H9 (cell line): ENCODE data around the gene ZNF783. TPM values are rescaled to one million over a fixed set of nuclear protein-coding genes. Genes with fewer than 3 reads are reported as not detected.

Source experiments
- DNase-seq: peaks from one replicate; pipeline ENCODE4 v3.0.0-alpha.2; 2017
- H2AFZ ChIP-seq: one replicate; pipeline ENCODE4 v1.6.1; 2013; ENCODE audit warnings: mild to moderate bottlenecking, low read length, control low read depth, moderate library complexity
- H2AK5ac ChIP-seq: 2 replicates; pipeline ENCODE4 v1.6.1; 2013; ENCODE audit warnings: low read length, control low read depth, mixed read lengths; ENCODE audit not compliant: insufficient read length
- H2BK120ac ChIP-seq: one replicate; pipeline ENCODE4 v1.6.1; 2013; ENCODE audit warnings: low read depth, mild to moderate bottlenecking, low read length, control low read depth, inconsistent platforms; ENCODE audit not compliant: poor library complexity, severe bottlenecking
- H2BK12ac ChIP-seq: 2 replicates; pipeline ENCODE4 v1.6.1; 2013; ENCODE audit warnings: low read length, control low read depth, mixed read lengths, low read depth; ENCODE audit not compliant: insufficient read length
- H2BK15ac ChIP-seq: 2 replicates; pipeline ENCODE4 v1.6.1; 2013; ENCODE audit warnings: low read depth, low read length, control low read depth
- H2BK20ac ChIP-seq: one replicate; pipeline ENCODE4 v1.6.1; 2013; ENCODE audit warnings: low read depth, mild to moderate bottlenecking, low read length, control low read depth, inconsistent platforms; ENCODE audit not compliant: poor library complexity, severe bottlenecking
- H2BK5ac ChIP-seq: 2 replicates; pipeline ENCODE4 v1.6.1; 2013; ENCODE audit warnings: low read length, control low read depth, mixed read lengths; ENCODE audit not compliant: insufficient read length
- H3K14ac ChIP-seq: 2 replicates; pipeline ENCODE4 v1.6.1; 2013; ENCODE audit warnings: low read length, control low read depth; ENCODE audit not compliant: insufficient read depth
- H3K18ac ChIP-seq: 2 replicates; pipeline ENCODE4 v1.6.1; 2013; ENCODE audit warnings: low read depth, mild to moderate bottlenecking, mixed read lengths, low read length, control low read depth; ENCODE audit not compliant: insufficient read length
- H3K23ac ChIP-seq: 2 replicates; pipeline ENCODE4 v1.6.1; 2013; ENCODE audit warnings: low read length, control low read depth, mixed read lengths, low read depth; ENCODE audit not compliant: insufficient read length
- H3K23me2 ChIP-seq: 2 replicates; pipeline ENCODE4 v1.6.1; 2013; ENCODE audit warnings: low read depth, mild to moderate bottlenecking, mixed read lengths, low read length, control low read depth; ENCODE audit not compliant: insufficient read length, poor library complexity, severe bottlenecking
- H3K27ac ChIP-seq: 2 replicates; pipeline ENCODE4 v1.5.1; 2013; ENCODE audit warnings: low read length, control low read depth, mixed read lengths, low read depth; ENCODE audit not compliant: insufficient read length
- H3K27me3 ChIP-seq: 2 replicates; pipeline ENCODE4 v1.6.1; 2013; ENCODE audit warnings: low read length, control low read depth, inconsistent platforms; ENCODE audit not compliant: insufficient read depth
- H3K4ac ChIP-seq: 2 replicates; pipeline ENCODE4 v1.6.1; 2013; ENCODE audit warnings: low read depth, mild to moderate bottlenecking, control low read depth, inconsistent platforms, low read length, moderate library complexity
- H3K4me1 ChIP-seq: 2 replicates; pipeline ENCODE4 v1.6.1; 2013; ENCODE audit warnings: low read length, control low read depth, inconsistent platforms; ENCODE audit not compliant: insufficient read depth
- H3K4me2 ChIP-seq: 2 replicates; pipeline ENCODE4 v1.6.1; 2013; ENCODE audit warnings: low read length, control low read depth, mixed read lengths; ENCODE audit not compliant: insufficient read length, insufficient read depth
- H3K56ac ChIP-seq: 2 replicates; pipeline ENCODE4 v1.6.1; 2013; ENCODE audit warnings: low read depth, mild to moderate bottlenecking, mixed read lengths, low read length, control low read depth; ENCODE audit not compliant: insufficient read length
- H3K79me1 ChIP-seq: 2 replicates; pipeline ENCODE4 v1.6.1; 2013; ENCODE audit warnings: low read depth, mild to moderate bottlenecking, moderate library complexity, low read length, control low read depth, inconsistent platforms; ENCODE audit not compliant: insufficient read depth, poor library complexity, severe bottlenecking
- H3K79me2 ChIP-seq: 2 replicates; pipeline ENCODE4 v1.6.1; 2013; ENCODE audit warnings: low read length, control low read depth, inconsistent platforms; ENCODE audit not compliant: insufficient read depth
- H3K9ac ChIP-seq: 2 replicates; pipeline ENCODE4 v1.6.1; 2013; ENCODE audit warnings: low read length, control low read depth, mixed read lengths; ENCODE audit not compliant: insufficient read length; ENCODE audit errors: extremely low read depth
- H3K9me3 ChIP-seq: one replicate; pipeline ENCODE4 v1.6.1; 2013; ENCODE audit warnings: low read depth, low read length, inconsistent platforms; ENCODE audit not compliant: control insufficient read depth
- H3T11ph ChIP-seq: one replicate; pipeline ENCODE4 v1.6.1; 2013; ENCODE audit warnings: mild to moderate bottlenecking, low read length, control low read depth, inconsistent platforms
- H4K20me1 ChIP-seq: one replicate; pipeline ENCODE4 v1.6.1; 2013; ENCODE audit not compliant: control insufficient read depth, insufficient read length, insufficient read depth
- H4K5ac ChIP-seq: 2 replicates; pipeline ENCODE4 v1.6.1; 2013; ENCODE audit warnings: low read depth, mild to moderate bottlenecking, mixed read lengths, low read length, control low read depth; ENCODE audit not compliant: insufficient read length
- H4K8ac ChIP-seq: replicated peaks from 2 replicates; pipeline ENCODE4 v1.6.1; 2013; ENCODE audit warnings: low read length, control low read depth, mixed read lengths, low read depth; ENCODE audit not compliant: insufficient read length
- H4K91ac ChIP-seq: 2 replicates; pipeline ENCODE4 v1.6.1; 2013; ENCODE audit warnings: low read depth, mild to moderate bottlenecking, moderate library complexity, mixed read lengths, low read length, control low read depth; ENCODE audit not compliant: insufficient read length
- H3K27ac Mint-ChIP-seq, 3 experiments: 2 replicates in 2 of 3; 3 replicates in 1 of 3; pipeline ENCODE4 v1.8.0; 2020 to 2021; ENCODE audit warnings: mixed read lengths in 3 of 3, mild to moderate bottlenecking in 1 of 3, moderate library complexity in 1 of 3
- H3K27me3 Mint-ChIP-seq: 2 replicates; pipeline ENCODE4 v1.8.0; 2021; ENCODE audit warnings: low read depth, mild to moderate bottlenecking, moderate library complexity, mixed read lengths
- H3K36me3 Mint-ChIP-seq, 3 experiments: 2 replicates in 2 of 3; 3 replicates in 1 of 3; pipeline ENCODE4 v1.8.0; 2020 to 2021; ENCODE audit warnings: low read depth in 3 of 3, mixed read lengths in 3 of 3; ENCODE audit not compliant: insufficient read depth in 1 of 3
- H3K4me1 Mint-ChIP-seq, 2 experiments: 2 replicates each; pipeline ENCODE4 v1.8.0; 2020; ENCODE audit warnings: mixed read lengths in 2 of 2
- H3K4me3 Mint-ChIP-seq, 2 experiments: 2 replicates in 1 of 2; 3 replicates in 1 of 2; pipeline ENCODE4 v1.8.0; 2020 to 2021; ENCODE audit warnings: mild to moderate bottlenecking in 2 of 2, mixed read lengths in 2 of 2, moderate library complexity in 1 of 2
- H3K9me3 Mint-ChIP-seq, 2 experiments: 2 replicates in 1 of 2; 3 replicates in 1 of 2; pipeline ENCODE4 v1.8.0; 2020; ENCODE audit warnings: mild to moderate bottlenecking in 2 of 2, mixed read lengths in 2 of 2, moderate library complexity in 1 of 2
- WGBS: extraction: QIAGEN DNeasy Blood & Tissue Kit; methylation state at CpG from one replicate; pipeline ENCODE4 v1.1.7; 2013; ENCODE audit warnings: missing lambda C conversion rate, low lambda C conversion rate, mixed read lengths; ENCODE audit not compliant: insufficient read length; ENCODE audit errors: extremely low coverage; 5-methylcytosine and 5-hydroxymethylcytosine counted together
- total RNA-seq: library from RNA; stranded (reverse); gene quantifications from 2 replicates; pipeline ENCODE4 v1.2.1, GENCODE V29; 2021
- TF ChIP-seq, protein P1 (sequence below): fragments of 200-600 bp; sonication (generic); conservative IDR thresholded peaks from 3 replicates; pipeline ENCODE4 v1.8.0; 2021; ENCODE audit warnings: antibody characterized with exemption, mild to moderate bottlenecking

The ZNF783 gene
- total RNA-seq, 1 experiment from 2014 or later: 13.6 TPM

DNA sequence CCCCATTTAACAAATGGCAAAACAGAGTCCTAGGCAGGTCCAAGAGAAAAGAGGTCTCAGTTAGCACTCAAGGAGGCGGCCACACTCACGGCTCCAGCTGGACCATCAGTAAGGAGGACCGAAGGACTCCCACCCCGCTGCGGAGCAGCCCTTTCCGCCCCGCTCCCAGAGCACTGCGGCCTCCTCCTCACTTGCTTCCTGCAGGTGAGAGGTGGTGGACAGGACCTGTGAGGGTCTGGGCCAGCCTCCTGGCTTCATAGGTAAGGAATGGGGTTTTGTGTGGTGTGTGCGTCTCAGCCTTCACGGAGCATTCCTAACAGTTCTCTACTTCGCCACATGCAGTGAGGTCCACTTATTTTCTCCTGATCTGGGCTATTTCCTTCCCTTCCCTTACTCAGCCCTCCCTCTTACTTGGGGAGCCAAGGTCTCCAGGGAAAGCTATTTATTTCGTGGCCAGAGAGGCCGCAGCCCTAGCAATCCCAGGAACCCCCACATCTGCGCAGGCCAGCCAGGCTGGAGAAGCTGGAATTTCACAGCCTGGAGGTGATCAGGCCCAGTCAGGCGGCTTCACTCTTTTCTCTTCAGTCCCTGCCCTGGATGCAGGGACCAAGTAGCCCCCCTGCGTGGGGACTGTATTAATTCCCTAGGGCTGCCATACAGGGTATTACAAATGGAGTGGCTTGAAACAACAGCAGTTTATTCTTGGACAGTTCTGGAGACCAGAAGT, 45.9 kb downstream of the ZNF783 start:
- no peaks in the 10 kb centered on the region for H3K36me3 Mint-ChIP-seq
- H3K27me3 Mint-ChIP-seq: no peaks in the 10 kb centered on the region; the same call in none of the 2 replicates
- Histone ChIP-seq H3K23me2 (no peaks in the 10 kb centered on the region), H3K4me2 (no peak overlapping the region), H3K27ac (no peak overlapping the region), H3K14ac (no peak overlapping the region), H2BK15ac (no peak overlapping the region; the same call in 1 of the 2 replicates), H3K23ac (no peak overlapping the region), H2AK5ac (no peak overlapping the region), H3K4ac (no peak overlapping the region), H4K5ac (no peak overlapping the region), H3T11ph (no peak overlapping the region), H3K4me1 (no peaks in the 10 kb centered on the region), H4K20me1 (no peaks in the 10 kb centered on the region), H3K56ac (no peak overlapping the region), H3K9me3 (no peaks in the 10 kb centered on the region), H3K79me2 (no peaks in the 10 kb centered on the region), H3K9ac (no peak overlapping the region), H3K79me1 (no peaks in the 10 kb centered on the region), H4K91ac (no peak overlapping the region), H3K18ac (peak overlapping the region; percentile 6), H3K27me3 (no peaks in the 10 kb centered on the region), H2BK5ac (no peak overlapping the region), H2BK120ac (no peak overlapping the region), H4K8ac (no peak overlapping the region), H2BK20ac (no peak overlapping the region), H2BK12ac (no peak overlapping the region), H2AFZ (no peak overlapping the region)
- H3K27ac Mint-ChIP-seq: no peak overlapping the region
- no peaks in the 10 kb centered on the region; a peak in 1 of 4 replicates for H3K4me1 Mint-ChIP-seq
- no peak for DNase-seq
- no peak overlapping the region for H3K4me3 Mint-ChIP-seq
- peaks cover 0 to 3% of the 10 kb centered on the region in 2 experiments; a peak in 1 of 5 replicates for H3K9me3 Mint-ChIP-seq
- whole genome bisulfite sequencing: no CpG with 5 or more reads among the region's 16 CpGs
- TF ChIP-seq, protein P1, sequence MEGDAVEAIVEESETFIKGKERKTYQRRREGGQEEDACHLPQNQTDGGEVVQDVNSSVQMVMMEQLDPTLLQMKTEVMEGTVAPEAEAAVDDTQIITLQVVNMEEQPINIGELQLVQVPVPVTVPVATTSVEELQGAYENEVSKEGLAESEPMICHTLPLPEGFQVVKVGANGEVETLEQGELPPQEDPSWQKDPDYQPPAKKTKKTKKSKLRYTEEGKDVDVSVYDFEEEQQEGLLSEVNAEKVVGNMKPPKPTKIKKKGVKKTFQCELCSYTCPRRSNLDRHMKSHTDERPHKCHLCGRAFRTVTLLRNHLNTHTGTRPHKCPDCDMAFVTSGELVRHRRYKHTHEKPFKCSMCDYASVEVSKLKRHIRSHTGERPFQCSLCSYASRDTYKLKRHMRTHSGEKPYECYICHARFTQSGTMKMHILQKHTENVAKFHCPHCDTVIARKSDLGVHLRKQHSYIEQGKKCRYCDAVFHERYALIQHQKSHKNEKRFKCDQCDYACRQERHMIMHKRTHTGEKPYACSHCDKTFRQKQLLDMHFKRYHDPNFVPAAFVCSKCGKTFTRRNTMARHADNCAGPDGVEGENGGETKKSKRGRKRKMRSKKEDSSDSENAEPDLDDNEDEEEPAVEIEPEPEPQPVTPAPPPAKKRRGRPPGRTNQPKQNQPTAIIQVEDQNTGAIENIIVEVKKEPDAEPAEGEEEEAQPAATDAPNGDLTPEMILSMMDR: no peak
